HepG2 (cell line): ENCODE measurements around the gene HMGCR. TPM values are rescaled to one million over a fixed set of nuclear protein-coding genes. Genes with fewer than 3 reads are reported as not detected.

Experiments
- CEBPB ChIP-seq: IDR thresholded peaks from 2 replicates; pipeline ENCODE4 v1.6.1; 2011; ENCODE audit warnings: low read depth, low read length, improper control_type of control experiment, borderline replicate concordance
- CREB3 ChIP-seq: sonication (generic); formaldehyde crosslinking; IDR thresholded peaks from 2 replicates; pipeline ENCODE4 v1.5.0; 2020; ENCODE audit warnings: missing genetic modification reagents
- ELF3 ChIP-seq: IDR thresholded peaks from 2 replicates; pipeline ENCODE4 v1.6.1; 2016; ENCODE audit warnings: missing genetic modification reagents, missing compliant biosample characterization
- GMEB1 ChIP-seq: sonication (generic); formaldehyde crosslinking; IDR thresholded peaks from 2 replicates; pipeline ENCODE4 v1.5.1; 2020; ENCODE audit warnings: missing genetic modification reagents, mild to moderate bottlenecking, borderline replicate concordance
- HMGA1 ChIP-seq: sonication (generic); formaldehyde crosslinking; conservative IDR thresholded peaks from 2 replicates; pipeline ENCODE4 v1.4.0; 2020; ENCODE audit warnings: missing genetic modification reagents
- HNRNPH1 ChIP-seq: fragments of 200-400 bp; formaldehyde crosslinking; optimal IDR thresholded peaks from 2 replicates; pipeline ENCODE3; 2017; ENCODE audit warnings: mild to moderate bottlenecking, low read depth, low read length
- KAT2B ChIP-seq: fragments of 150-350 bp; IDR thresholded peaks from 2 replicates; pipeline ENCODE4 v1.6.1; 2014; ENCODE audit warnings: low read depth, low read length, borderline replicate concordance
- KLF11 ChIP-seq: IDR thresholded peaks from 2 replicates; pipeline ENCODE4 v1.6.1; 2016; ENCODE audit warnings: missing compliant biosample characterization
- MLX ChIP-seq: IDR thresholded peaks from 2 replicates; pipeline ENCODE4 v1.6.1; 2016
- PCBP2 ChIP-seq: fragments of 200-400 bp; formaldehyde crosslinking; optimal IDR thresholded peaks from 2 replicates; pipeline ENCODE3; 2018; ENCODE audit warnings: low read length, low read depth; ENCODE audit not compliant: poor library complexity, severe bottlenecking
- SSRP1 ChIP-seq: IDR thresholded peaks from 2 replicates; pipeline ENCODE4 v1.6.1; 2016; ENCODE audit warnings: control low read depth
- ZBTB14 ChIP-seq: sonication (generic); formaldehyde crosslinking; IDR thresholded peaks from 2 replicates; pipeline ENCODE4 v1.4.0; 2020; ENCODE audit warnings: missing genetic modification reagents
- ZKSCAN5 ChIP-seq: sonication (generic); formaldehyde crosslinking; IDR thresholded peaks from 2 replicates; pipeline ENCODE4 v1.5.1; 2020; ENCODE audit warnings: mild to moderate bottlenecking, missing genetic modification reagents
- ZMAT3 ChIP-seq: sonication (generic); formaldehyde crosslinking; conservative IDR thresholded peaks from 2 replicates; pipeline ENCODE4 v1.7.0; 2021; ENCODE audit warnings: missing genetic modification reagents
- ZNF550 ChIP-seq: sonication (generic); formaldehyde crosslinking; IDR thresholded peaks from 2 replicates; pipeline ENCODE4 v1.4.0; 2020; ENCODE audit warnings: mild to moderate bottlenecking, missing genetic modification reagents, borderline replicate concordance
- ZNF564 ChIP-seq: sonication (generic); formaldehyde crosslinking; IDR thresholded peaks from 2 replicates; pipeline ENCODE4 v1.8.1; 2023; ENCODE audit warnings: mild to moderate bottlenecking, missing genetic modification reagents
- ZNF646 ChIP-seq: sonication (generic); formaldehyde crosslinking; IDR thresholded peaks from 2 replicates; pipeline ENCODE4 v1.9.0; 2021; ENCODE audit warnings: mild to moderate bottlenecking, missing genetic modification reagents
- ZNF75D ChIP-seq: sonication (generic); formaldehyde crosslinking; IDR thresholded peaks from 2 replicates; pipeline ENCODE4 v1.8.1; 2023; ENCODE audit warnings: missing genetic modification reagents, mild to moderate bottlenecking, borderline replicate concordance
- polyA plus RNA-seq, 8 experiments: library from polyadenylated mRNA; depleted of rRNA in 3 of 8; stranded (reverse) in 7 of 8; unstranded in 1 of 8; fragments of >200 nt; fragmentation: Illumina TruSeq in 4 of 8; extraction: Trizol in 4 of 8; gene quantifications; 2 replicates each; pipeline versions ENCODE4 v1.2.1 to v1.2.3, GENCODE V29; 2011 to 2016; ENCODE audit warnings: low read depth in 4 of 8, missing spikeins in 1 of 8, mixed read lengths in 1 of 8; ENCODE audit not compliant: insufficient read depth in 1 of 8
- total RNA-seq, 5 experiments: library from RNA; depleted of rRNA; stranded (reverse); fragments of >200 nt; fragmentation: Illumina TruSeq; extraction: Trizol; gene quantifications; 2 replicates each; pipeline ENCODE4 v1.2.3, GENCODE V29; 2016; ENCODE audit warnings: low read depth in 1 of 5

Gene HMGCR
- total and polyA plus RNA-seq, 2 of the 13 experiments (the other 11 are each of a cell fraction or from before 2014, with no cell fraction given) = 43.0 to 144 TPM

GRCh38 chr5:75363726-75364495 lies 26.9 kb downstream of the HMGCR start (continued):
- TF ChIP-seq ZNF75D = no peak
- no peak for TF ChIP-seq ZMAT3
- no peak for TF ChIP-seq CREB3
- TF ChIP-seq GMEB1 = no peak
- TF ChIP-seq HNRNPH1 = no peak
- TF ChIP-seq ZNF550 (CRISPR knock-in tag) = no peak
- TF ChIP-seq KLF11 (CRISPR knock-in tag) = no peak
- peak; percentile 66; the same call in 1 of the 2 replicates for TF ChIP-seq ZNF646 (CRISPR knock-in tag)
- TF ChIP-seq ZNF564 (CRISPR knock-in tag) = no peak
- TF ChIP-seq ZBTB14 (CRISPR knock-in tag) = no peak
- no peak for TF ChIP-seq CEBPB
- no peak for TF ChIP-seq KAT2B
- no peak for TF ChIP-seq ELF3 (CRISPR knock-in tag)
- no peak for TF ChIP-seq ZKSCAN5 (CRISPR knock-in tag)
- TF ChIP-seq PCBP2 = no peak
- TF ChIP-seq SSRP1 (CRISPR knock-in tag) = 0 out of 2 replicates have a peak, but pooled peaks have one; percentile 26
- no peak for TF ChIP-seq HMGA1 (CRISPR knock-in tag)
- TF ChIP-seq MLX (CRISPR knock-in tag) = no peak
